A673 (cell line): ENCODE measurements around the gene PIM3. TPM values are rescaled to one million over a fixed set of nuclear protein-coding genes. Genes with fewer than 3 reads are reported as not detected.

Source experiments
- BruUV-seq: library from RNA; stranded (reverse); fragments of 400-500 nt; replicated peaks from 2 replicates; lab custom pipeline; 2021; lab: Mats Ljungman, UMichigan
- CTCF ChIA-PET: fragments of 300-600 bp; sonication (Branson Sonifier 250); formaldehyde crosslinking; loops from one replicate; lab custom pipeline; 2022; ENCODE audit warnings: antibody characterized with exemption; lab: Charles Lee
- POLR2A ChIA-PET: fragments of 300-600 bp; sonication (Branson Sonifier 250); formaldehyde crosslinking; loops from one replicate; lab custom pipeline; 2022; ENCODE audit warnings: antibody characterized with exemption; ENCODE audit not compliant: low non-redundant PET; lab: Charles Lee
- DNase-seq: peaks from one replicate; pipeline ENCODE4 v3.0.0-alpha.2; 2015; ENCODE audit warnings: low spot score
- H3K27ac ChIP-seq: fragments of 200-600 bp; sonication (generic); 2 replicates; pipeline ENCODE4 v1.5.1; 2016; ENCODE audit warnings: mixed run types, low read depth, mild to moderate bottlenecking, mixed read lengths, antibody characterized with exemption, low read length; ENCODE audit not compliant: poor library complexity, severe bottlenecking
- H3K27me3 ChIP-seq: fragments of 200-600 bp; sonication (generic); replicated peaks from 2 replicates; pipeline ENCODE4 v1.6.1; 2017; ENCODE audit warnings: mixed run types, low read depth, mild to moderate bottlenecking, mixed read lengths, antibody characterized with exemption, low read length; ENCODE audit not compliant: insufficient read depth, poor library complexity
- H3K36me3 ChIP-seq: fragments of 200-600 bp; sonication (generic); 2 replicates; pipeline ENCODE4 v1.6.1; 2016; ENCODE audit warnings: mixed run types, mild to moderate bottlenecking, mixed read lengths, antibody characterized with exemption, low read length; ENCODE audit not compliant: insufficient read depth, poor library complexity, severe bottlenecking
- H3K4me1 ChIP-seq: fragments of 200-600 bp; sonication (generic); 2 replicates; pipeline ENCODE4 v1.6.1; 2017; ENCODE audit warnings: mixed run types, mild to moderate bottlenecking, mixed read lengths, antibody characterized with exemption, low read length; ENCODE audit not compliant: insufficient read depth, poor library complexity, severe bottlenecking
- H3K4me3 ChIP-seq: fragments of 200-600 bp; sonication (generic); 2 replicates; pipeline ENCODE4 v1.5.1; 2016; ENCODE audit warnings: low read depth, mixed run types, mild to moderate bottlenecking, mixed read lengths, low read length; ENCODE audit not compliant: poor library complexity, severe bottlenecking
- H3K9me3 ChIP-seq: fragments of 200-600 bp; sonication (generic); 2 replicates; pipeline ENCODE4 v1.6.1; 2016; ENCODE audit warnings: mixed run types, low read depth, mild to moderate bottlenecking, mixed read lengths, antibody characterized with exemption, low read length; ENCODE audit not compliant: poor library complexity, severe bottlenecking
- EZH2 ChIP-seq: fragments of 200-600 bp; sonication (generic); IDR thresholded peaks from 2 replicates; pipeline ENCODE4 v1.6.1; 2017; ENCODE audit warnings: borderline replicate concordance, low read depth, mild to moderate bottlenecking, mixed read lengths, antibody characterized with exemption, low read length; ENCODE audit not compliant: poor library complexity, severe bottlenecking
- intact Hi-C: fragments of 100-400 bp; cut with micrococcal nuclease; formaldehyde crosslinking; loops from one replicate; pipeline ENCODE4 v1.10.0; 2022; ENCODE audit not compliant: unreplicated experiment
- total RNA-seq: library from RNA; stranded (reverse); gene quantifications from 2 replicates; pipeline ENCODE4 v1.2.3, GENCODE V29; 2021
- TF ChIP-seq, protein P1 (sequence below): fragments of 300-800, 200-600 bp; sonication (generic); conservative IDR thresholded peaks from 2 replicates; pipeline ENCODE4 v1.5.1; 2017; ENCODE audit warnings: low read depth, mild to moderate bottlenecking, antibody characterized with exemption, low read length, moderate library complexity, mixed read lengths

The PIM3 gene
- total RNA-seq, 1 experiment from 2014 or later = 71.3 TPM

GRCh38 chr22:49913446-49913845, 47.1 kb upstream of the PIM3 start:
- POLR2A ChIA-PET = no interaction called here
- H3K27ac ChIP-seq = no peak overlapping the region
- TF ChIP-seq, protein P1, sequence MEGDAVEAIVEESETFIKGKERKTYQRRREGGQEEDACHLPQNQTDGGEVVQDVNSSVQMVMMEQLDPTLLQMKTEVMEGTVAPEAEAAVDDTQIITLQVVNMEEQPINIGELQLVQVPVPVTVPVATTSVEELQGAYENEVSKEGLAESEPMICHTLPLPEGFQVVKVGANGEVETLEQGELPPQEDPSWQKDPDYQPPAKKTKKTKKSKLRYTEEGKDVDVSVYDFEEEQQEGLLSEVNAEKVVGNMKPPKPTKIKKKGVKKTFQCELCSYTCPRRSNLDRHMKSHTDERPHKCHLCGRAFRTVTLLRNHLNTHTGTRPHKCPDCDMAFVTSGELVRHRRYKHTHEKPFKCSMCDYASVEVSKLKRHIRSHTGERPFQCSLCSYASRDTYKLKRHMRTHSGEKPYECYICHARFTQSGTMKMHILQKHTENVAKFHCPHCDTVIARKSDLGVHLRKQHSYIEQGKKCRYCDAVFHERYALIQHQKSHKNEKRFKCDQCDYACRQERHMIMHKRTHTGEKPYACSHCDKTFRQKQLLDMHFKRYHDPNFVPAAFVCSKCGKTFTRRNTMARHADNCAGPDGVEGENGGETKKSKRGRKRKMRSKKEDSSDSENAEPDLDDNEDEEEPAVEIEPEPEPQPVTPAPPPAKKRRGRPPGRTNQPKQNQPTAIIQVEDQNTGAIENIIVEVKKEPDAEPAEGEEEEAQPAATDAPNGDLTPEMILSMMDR = no peak
- no peak for TF ChIP-seq EZH2
- no peak overlapping the region for H3K4me3 ChIP-seq
- CTCF ChIA-PET = no interaction called here
- no peaks in the 10 kb centered on the region for H3K27me3 ChIP-seq
- no TSS peak for BruUV-seq
- intact Hi-C loops = no loop called here
- H3K36me3 ChIP-seq = peaks cover 23% of the 10 kb centered on the region
- H3K4me1 ChIP-seq = no peaks in the 10 kb centered on the region
- no peak for DNase-seq
- no peaks in the 10 kb centered on the region for H3K9me3 ChIP-seq

GRCh38 chr22:49914256-49914655, 46.3 kb upstream of the PIM3 start:
- BruUV-seq = no TSS peak
- peaks cover 15% of the 10 kb centered on the region for H3K36me3 ChIP-seq
- TF ChIP-seq, protein P1 = no peak
- no peak for TF ChIP-seq EZH2
- H3K9me3 ChIP-seq = no peaks in the 10 kb centered on the region
- H3K4me1 ChIP-seq = peaks cover 1% of the 10 kb centered on the region
- no peaks in the 10 kb centered on the region for H3K27me3 ChIP-seq
- no peak for DNase-seq
- POLR2A ChIA-PET = no interaction called here
- H3K27ac ChIP-seq = no peak overlapping the region
- CTCF ChIA-PET = no interaction called here
- H3K4me3 ChIP-seq = no peak overlapping the region
- intact Hi-C loops = no loop called here

GRCh38 chr22:49915610-49916009, 45.0 kb upstream of the PIM3 start:
- Histone ChIP-seq H3K27ac (no peak overlapping the region), H3K36me3 (peaks cover 15% of the 10 kb centered on the region), H3K9me3 (no peaks in the 10 kb centered on the region), H3K4me3 (no peak overlapping the region), H3K4me1 (peaks cover 6% of the 10 kb centered on the region), H3K27me3 (no peaks in the 10 kb centered on the region)
- no peak for TF ChIP-seq EZH2
- TF ChIP-seq, protein P1 = no peak
- intact Hi-C loops = loop anchor here (5.0 kb wide), 1 partner anchor 148 kb away; no protein-coding TSS in a partner anchor
- ChIA-PET POLR2A (interaction anchor here (0.6 kb wide), 1 partner anchor 595 kb away, joined by 4 read pairs; no protein-coding TSS in a partner anchor), CTCF (no interaction called here)
- BruUV-seq = no TSS peak
- DNase-seq = no peak
